ENCODE data around the gene SPAG16.

- TF ChIP-seq EZH2phosphoT487 (conservative IDR thresholded peaks at IDR 0.05; ENCODE audit: low read length) (no peak), CTCF (IDR thresholded peaks at IDR 0.05; ENCODE audit: insufficient read depth, low read length, poor library complexity, severe bottlenecking) (no peak)
Measured at GRCh38 chr2:213320604-213321003, 36.3 kb downstream of the SPAG16 start.
